Stomach (tissue), 4 donors: ENCODE data around the gene CBX1.

Experiments used
- CTCF ChIP-seq, 7 experiments: fragments of 450-650 bp in 4 of 7; fragments of 200-600 bp in 3 of 7; sonication (generic) in 3 of 7; IDR thresholded peaks; one replicate each; pipeline ENCODE4 v1.5.1; 2016 to 2019; ENCODE audit warnings: antibody characterized with exemption in 7 of 7, control low read depth in 2 of 7, mild to moderate bottlenecking in 1 of 7
- POLR2AphosphoS5 ChIP-seq, 3 donors: sonication (generic); formaldehyde crosslinking; IDR thresholded peaks; one replicate each; pipeline ENCODE4 v1.6.1; 2016; ENCODE audit warnings: antibody characterized with exemption in 3 of 3

GRCh38 chr17:48104440-48104839, 3.2 kb upstream of the CBX1 start:
- TF ChIP-seq CTCF (IDR thresholded peaks at IDR 0.05) (no peak), POLR2AphosphoS5 (IDR thresholded peaks at IDR 0.05) (no peak)
